Ovary (tissue), 9 donors: ENCODE data around the gene TMEM234. TPM values are rescaled to one million over a fixed set of nuclear protein-coding genes. Genes with fewer than 3 reads are reported as not detected.
A peak's percentile ranks its signal among the peaks of the same experiment; 100 is the strongest.

Experiments used
- DNase-seq, 5 donors: peaks; one replicate each; pipeline ENCODE4 v3.0.0-alpha.2; 2019 to 2020
- H3K27ac ChIP-seq, 2 donors: fragments of 200-600 bp; one replicate each; pipeline versions ENCODE4 v1.5.1 to v1.8.0; 2019 to 2022
- H3K27me3 ChIP-seq: fragments of 200-600 bp; one replicate; pipeline ENCODE4 v1.8.0; 2022
- H3K36me3 ChIP-seq: fragments of 200-600 bp; sonication (generic); one replicate; pipeline ENCODE4 v1.5.1; 2019
- H3K4me1 ChIP-seq: one replicate; pipeline ENCODE4 v1.8.1; 2013; ENCODE audit warnings: mild to moderate bottlenecking, moderate library complexity; ENCODE audit not compliant: insufficient read depth
- H3K4me3 ChIP-seq: fragments of 200-600 bp; sonication (generic); one replicate; pipeline ENCODE4 v1.5.1; 2017
- H3K9me3 ChIP-seq, 2 donors: fragments of 200-600 bp in 1 of 2; sonication (generic) in 1 of 2; one replicate each; pipeline versions ENCODE4 v1.5.1 to v1.8.1; 2013 to 2019; ENCODE audit warnings: mild to moderate bottlenecking in 1 of 2, moderate library complexity in 1 of 2
- CTCF ChIP-seq, 3 donors: fragments of 450-650 bp in 2 of 3; fragments of 200-600 bp in 1 of 3; IDR thresholded peaks; one replicate each; pipeline versions ENCODE4 v1.5.1 to v1.8.0; 2016 to 2022; ENCODE audit warnings: antibody characterized with exemption in 3 of 3, mild to moderate bottlenecking in 1 of 3
- EP300 ChIP-seq: sonication (generic); formaldehyde crosslinking; IDR thresholded peaks from one replicate; pipeline ENCODE4 v1.6.1; 2017; ENCODE audit warnings: antibody characterized with exemption
- POLR2A ChIP-seq: fragments of 450-650 bp; IDR thresholded peaks from one replicate; pipeline ENCODE4 v1.6.1; 2017; ENCODE audit warnings: antibody characterized with exemption, mild to moderate bottlenecking, moderate library complexity
- WGBS, 3 donors: extraction: QIAGEN DNeasy Blood & Tissue Kit in 1 of 3; methylation state at CpG; one replicate each; pipeline versions ENCODE4 v1.1.5 to v1.1.7; 2013 to 2017; 5-methylcytosine and 5-hydroxymethylcytosine counted together
- intact Hi-C, 4 donors: fragments of 100-400 bp; cut with DNase I; formaldehyde crosslinking; loops; one replicate each; pipeline versions ENCODE4 v1.11.0 to v1.15.1; 2022 to 2023
- polyA plus RNA-seq, 2 donors: library from polyadenylated mRNA; stranded (reverse); fragments of 200-250 nt in 1 of 2; fragments of 350-450 nt in 1 of 2; fragmentation: Illumina TruSeq in 1 of 2; extraction: RNeasy Lipid Tissue Mini Kit (QIAGEN cat#74804) in 1 of 2; gene quantifications; one replicate each; pipeline ENCODE4 v1.2.3, GENCODE V29; 2013 to 2014
- total RNA-seq, 7 donors: library from RNA; depleted of rRNA in 2 of 7; stranded (reverse); fragments of >200 nt in 2 of 7; fragmentation: NEBNext Ultra II Directional in 3 of 7; extraction: Animal tissue kit (Norgen Biotek cat#: 25700) in 3 of 7; gene quantifications; one replicate each; pipeline versions ENCODE4 v1.1.0 to v1.2.4, GENCODE V29; 2016 to 2023
- donor health status: DM: no; HTN: no; CAD: no; lungs with moderate emphysema.
- donor health status: DM: no; HTN: no; CAD: no.
- donor health status: Bipolar disorder and iron deficiency.
- donor health status: DM: yes; HTN: yes; CAD: no.
- donor health status: DM: no; HTN: no; CAD: no.
- donor health status: DM: yes; HTN: yes; CAD: no.

The TMEM234 gene
- total and polyA plus RNA-seq, 9 donors: 9.4 to 34.6 (median 21.6) TPM

- intact Hi-C loops: no loop called here
- no peaks in the 10 kb centered on the region for H3K36me3 ChIP-seq
- H3K4me3 ChIP-seq: no peak overlapping the region
- TF ChIP-seq POLR2A (no peak), CTCF (IDR thresholded peaks at IDR 0.05) (no peak), EP300 (no peak)
- H3K27me3 ChIP-seq: no peaks in the 10 kb centered on the region
- peak overlapping the region; percentile 59 to 72 for H3K27ac ChIP-seq
- H3K4me1 ChIP-seq: peaks cover 12% of the 10 kb centered on the region
- WGBS, 3 donors: 12 to 19% (median 13%) methylated on average over 3 to 6 of the region's 6 CpGs
- H3K9me3 ChIP-seq: no peaks in the 10 kb centered on the region
- peak in 4 of 5 donors; percentile 38 to 68 (median 58) for DNase-seq
These were observed 22.5 kb downstream of the TMEM234 start for GRCh38 chr1:32199717-32200072.

GRCh38 chr1:32199043-32199716 lies 23.0 kb downstream of the TMEM234 start:
- Histone ChIP-seq H3K4me3 (no peak overlapping the region), H3K27ac (peak overlapping the region in 1 of 2 donors; percentile 72), H3K9me3 (no peaks in the 10 kb centered on the region), H3K27me3 (no peaks in the 10 kb centered on the region), H3K4me1 (peaks cover 12% of the 10 kb centered on the region), H3K36me3 (no peaks in the 10 kb centered on the region)
- DNase-seq: no peak
- intact Hi-C loops: no loop called here
- WGBS, 3 donors: 47 to 58% (median 53%) methylated on average over 4 of the region's 4 CpGs
- TF ChIP-seq POLR2A (no peak), CTCF (IDR thresholded peaks at IDR 0.05) (no peak), EP300 (no peak)

GRCh38 chr1:32198237-32199042 lies 23.7 kb downstream of the TMEM234 start:
- DNase-seq: no peak
- no peak for TF ChIP-seq CTCF (IDR thresholded peaks at IDR 0.05)
- TF ChIP-seq EP300: no peak
- no peak for TF ChIP-seq POLR2A
- Histone ChIP-seq H3K4me3 (no peak overlapping the region), H3K27ac (no peak overlapping the region), H3K4me1 (peaks cover 12% of the 10 kb centered on the region), H3K9me3 (no peaks in the 10 kb centered on the region), H3K36me3 (no peaks in the 10 kb centered on the region), H3K27me3 (no peaks in the 10 kb centered on the region)
- intact Hi-C loops: no loop called here
- WGBS, 3 donors: 73 to 86% (median 73%) methylated on average over 3 of the region's 3 CpGs

- intact Hi-C loops: no loop called here
- H3K4me1 ChIP-seq: peaks cover 12% of the 10 kb centered on the region
- 37 to 50% (median 39%) methylated on average over 6 of the region's 6 CpGs for WGBS, 3 donors
These were observed 24.3 kb downstream of the TMEM234 start for GRCh38 chr1:32197837-32198236.

More at GRCh38 chr1:32197837-32198236, 24.3 kb downstream of the TMEM234 start:
- no peaks in the 10 kb centered on the region for H3K9me3 ChIP-seq
- DNase-seq: no peak
- no peaks in the 10 kb centered on the region for H3K36me3 ChIP-seq
- no peak overlapping the region for H3K27ac ChIP-seq
- H3K27me3 ChIP-seq: no peaks in the 10 kb centered on the region
- no peak overlapping the region for H3K4me3 ChIP-seq
- TF ChIP-seq EP300: no peak
- TF ChIP-seq POLR2A: no peak
- no peak for TF ChIP-seq CTCF (IDR thresholded peaks at IDR 0.05)
